SK-N-MC (cell line): ENCODE data around the gene OR6A2.

ENCODE experiments used
- EZH2 ChIP-seq: fragments of 200-600 bp; sonication (generic); IDR thresholded peaks from one replicate; pipeline ENCODE4 v1.6.1; 2017; ENCODE audit warnings: antibody characterized with exemption
- POLR2AphosphoS5 ChIP-seq: IDR thresholded peaks from 2 replicates; pipeline ENCODE4 v1.6.1; 2012; ENCODE audit warnings: mild to moderate bottlenecking, low read depth, low read length, borderline replicate concordance

GRCh38 chr11:6745465-6746015 lies 53.9 kb downstream of the OR6A2 start:
- TF ChIP-seq EZH2 (no peak), POLR2AphosphoS5 (no peak)
